ENCODE data around the gene MARS1.
A peak's percentile ranks its signal among the peaks of the same experiment; 100 is the strongest.
"Not testable (repeated sequence)": the region's sequence is repeated elsewhere in the genome, so short reads cannot be mapped to it uniquely, and the experiment has no call there.

MARS1 gene

GRCh38 chr12:57487597-57488401, at the start of gene MARS1:
Gene MARS1, plus strand, starts transcription at chr12:57488068. Its CDS starts 23 bp downstream, at chr12:57488091.
- peak; percentile 83 to 87 for DNase-seq (ENCODE audit: low read depth in 2 of 2)

- DNase-seq (ENCODE audit: low read depth in 2 of 2): no peak
These were observed 49.5 kb upstream of the MARS1 start for GRCh38 chr12:57438400-57438799.

- no peak for DNase-seq (ENCODE audit: low read depth in 2 of 2)
These were observed 48.1 kb upstream of the MARS1 start for GRCh38 chr12:57439762-57440266.

- DNase-seq (ENCODE audit: low read depth in 2 of 2): not testable (repeated sequence)
These were observed 46.5 kb upstream of the MARS1 start for GRCh38 chr12:57441393-57441792.

- DNase-seq (ENCODE audit: low read depth in 2 of 2): no peak
These were observed 45.9 kb upstream of the MARS1 start for GRCh38 chr12:57441846-57442427.

- DNase-seq (ENCODE audit: low read depth in 2 of 2): not testable (repeated sequence)
These were observed 43.5 kb upstream of the MARS1 start for GRCh38 chr12:57444337-57444736.

- no peak for DNase-seq (ENCODE audit: low read depth in 2 of 2)
These were observed 43.1 kb upstream of the MARS1 start for GRCh38 chr12:57444744-57445143.

- DNase-seq (ENCODE audit: low read depth in 2 of 2): no peak
These were observed 41.4 kb upstream of the MARS1 start for GRCh38 chr12:57446292-57446960.

- DNase-seq (ENCODE audit: low read depth in 2 of 2): no peak
These were observed 39.2 kb upstream of the MARS1 start for GRCh38 chr12:57448669-57449068.

- DNase-seq (ENCODE audit: low read depth in 2 of 2): no peak
These were observed 38.5 kb upstream of the MARS1 start for GRCh38 chr12:57449375-57449774.

GRCh38 chr12:57450057-57450456, 37.8 kb upstream of the MARS1 start:
- DNase-seq (ENCODE audit: low read depth in 2 of 2): no peak

GRCh38 chr12:57451233-57451778, 36.6 kb upstream of the MARS1 start:
- DNase-seq (ENCODE audit: low read depth in 2 of 2): no peak

- DNase-seq (ENCODE audit: low read depth in 2 of 2): no peak
These were observed 35.5 kb upstream of the MARS1 start for GRCh38 chr12:57452181-57452936.

GRCh38 chr12:57452937-57453509, 34.8 kb upstream of the MARS1 start:
- peak in 1 of 2 donors; percentile 56 for DNase-seq (ENCODE audit: low read depth in 2 of 2)

GRCh38 chr12:57454213-57454565, 33.7 kb upstream of the MARS1 start:
- DNase-seq (ENCODE audit: low read depth in 2 of 2): no peak

GRCh38 chr12:57454566-57455373, 33.1 kb upstream of the MARS1 start, which contains the start of gene INHBE:
Gene INHBE, plus strand, starts transcription at chr12:57455307. Its CDS starts 230 bp downstream, at chr12:57455537.
- DNase-seq (ENCODE audit: low read depth in 2 of 2): no peak

GRCh38 chr12:57455374-57456144, 32.3 kb upstream of the MARS1 start:
- DNase-seq (ENCODE audit: low read depth in 2 of 2): no peak

- DNase-seq (ENCODE audit: low read depth in 2 of 2): no peak
These were observed 31.6 kb upstream of the MARS1 start for GRCh38 chr12:57456145-57456700.
